ENCODE results near the gene SBSN.
"Not testable (repeated sequence)": the region's sequence is repeated elsewhere in the genome, so short reads cannot be mapped to it uniquely, and the experiment has no call there.

Gene SBSN

DNA sequence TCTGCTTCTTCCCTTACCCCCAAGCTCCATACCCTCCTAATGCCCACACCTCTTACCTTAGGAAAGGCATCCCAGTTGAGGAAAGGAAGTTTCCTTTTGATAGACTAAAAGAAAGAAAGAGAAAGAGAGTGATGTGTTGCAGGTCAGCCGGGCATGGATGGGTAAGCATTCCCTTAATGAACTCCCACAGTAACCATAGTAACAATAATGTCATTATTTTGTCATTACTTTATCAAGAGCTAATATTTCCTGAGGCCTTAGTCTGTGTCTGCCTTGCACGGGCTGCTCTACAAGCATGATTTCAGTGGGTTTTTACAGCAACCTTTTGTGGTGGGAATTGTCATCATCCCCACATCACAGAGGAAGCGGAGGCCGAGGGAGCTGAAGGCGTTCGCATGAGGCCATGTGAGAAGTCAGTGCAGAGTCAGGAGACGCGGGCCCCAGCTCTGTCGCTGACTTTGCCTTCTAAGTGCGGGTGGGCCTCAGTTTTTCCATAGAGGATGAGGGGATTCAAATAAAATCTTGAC, 40.4 kb downstream of the SBSN start:
- DNase-seq (ENCODE audit: insufficient read length, low spot score) (no peak), FAIRE-seq (no peak)
- TF ChIP-seq POLR2A (IDR thresholded peaks at IDR 0.05; ENCODE audit: low read depth, low read length) (no peak), PAX5 (IDR thresholded peaks at IDR 0.05; ENCODE audit: insufficient read depth, low read length, severe bottlenecking) (no peak), SPI1 (IDR thresholded peaks at IDR 0.05; ENCODE audit: low read depth, low read length) (no peak), TAF1 (IDR thresholded peaks at IDR 0.05; ENCODE audit: low read depth, low read length) (no peak), POLR2AphosphoS5 (IDR thresholded peaks at IDR 0.05; ENCODE audit: low read depth, low read length) (no peak), POU2F2 (IDR thresholded peaks at IDR 0.05; ENCODE audit: low read depth, low read length) (no peak)

DNA sequence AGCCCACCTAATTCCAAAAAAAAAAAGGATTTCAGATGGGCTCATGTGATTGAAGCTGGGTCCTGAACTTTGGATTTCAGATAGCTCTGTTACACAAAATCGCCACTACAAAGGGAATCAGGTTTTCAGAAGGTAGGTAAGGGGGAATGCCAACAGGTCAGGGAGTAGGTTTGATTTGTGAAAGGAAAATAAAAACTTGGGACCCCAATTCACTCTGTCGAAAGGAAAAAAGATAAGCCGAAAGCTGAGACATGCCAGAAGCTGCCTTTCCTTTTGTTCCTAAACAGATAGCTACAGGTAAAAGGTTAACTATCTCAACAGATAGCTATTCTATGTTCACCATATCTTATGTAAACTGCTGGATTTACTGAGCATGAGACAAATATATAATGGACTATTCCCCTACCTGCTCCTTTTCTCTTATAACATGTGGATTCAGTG, 41.8 kb downstream of the SBSN start:
- FAIRE-seq, result no peak
- DNase-seq (ENCODE audit: insufficient read length, low spot score), result no peak
- TF ChIP-seq POU2F2 (IDR thresholded peaks at IDR 0.05; ENCODE audit: low read depth, low read length) (no peak), POLR2AphosphoS5 (IDR thresholded peaks at IDR 0.05; ENCODE audit: low read depth, low read length) (no peak), SPI1 (IDR thresholded peaks at IDR 0.05; ENCODE audit: low read depth, low read length) (no peak), TAF1 (IDR thresholded peaks at IDR 0.05; ENCODE audit: low read depth, low read length) (no peak), POLR2A (IDR thresholded peaks at IDR 0.05; ENCODE audit: low read depth, low read length) (no peak), PAX5 (IDR thresholded peaks at IDR 0.05; ENCODE audit: insufficient read depth, low read length, severe bottlenecking) (no peak)

DNA sequence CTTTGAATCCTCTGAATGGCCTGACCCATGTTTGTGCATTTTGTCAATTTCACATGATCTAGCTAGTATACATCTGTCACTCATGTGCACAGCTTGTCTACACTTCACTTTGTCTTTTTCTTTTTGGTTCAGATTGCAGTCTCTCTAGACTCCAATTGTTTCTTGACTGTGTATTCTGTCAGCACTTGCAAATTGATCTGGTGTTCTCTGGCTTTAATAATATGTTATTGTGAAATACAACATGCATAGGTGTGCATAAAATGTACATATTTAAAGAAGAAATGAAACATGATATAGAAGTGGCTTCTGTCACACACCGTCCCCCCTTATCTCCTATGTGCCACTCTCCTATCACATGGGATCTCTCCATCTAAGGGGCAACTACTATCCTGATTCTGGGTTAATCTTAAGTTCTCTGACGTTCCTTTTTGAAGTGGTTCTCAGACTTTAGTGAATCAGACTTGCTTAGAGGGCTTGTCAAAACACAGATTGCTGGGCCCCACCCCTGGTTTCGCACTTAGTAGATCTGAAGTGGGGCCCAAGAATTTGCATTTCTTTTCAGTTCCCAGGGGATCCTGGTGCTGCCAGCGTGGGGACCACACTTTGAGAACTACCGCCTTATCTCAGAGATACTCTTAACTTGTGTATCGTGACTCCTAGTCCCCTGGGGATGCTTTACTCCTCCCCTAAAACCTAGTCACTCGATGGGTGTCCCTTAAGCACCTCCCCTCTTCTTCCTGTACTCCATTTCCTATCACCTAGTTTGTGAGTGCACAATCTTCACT, 43.7 kb downstream of the SBSN start:
- TF ChIP-seq POLR2AphosphoS5 (IDR thresholded peaks at IDR 0.05; ENCODE audit: low read depth, low read length), result no peak
- TF ChIP-seq POU2F2 (IDR thresholded peaks at IDR 0.05; ENCODE audit: low read depth, low read length), result 0 out of 2 replicates have a peak, but pooled peaks have one; percentile 53
- peak; percentile 91 for FAIRE-seq
- DNase-seq (ENCODE audit: insufficient read length, low spot score), result peak; percentile 53

GRCh38 chr19:35483089-35483488, 45.0 kb downstream of the SBSN start:
- no peak for TF ChIP-seq PAX5 (IDR thresholded peaks at IDR 0.05; ENCODE audit: insufficient read depth, low read length, severe bottlenecking)
- FAIRE-seq (no peak), DNase-seq (ENCODE audit: insufficient read length, low spot score) (no peak)

- DNase-seq (ENCODE audit: insufficient read length, low spot score) (no peak), FAIRE-seq (no peak)
- TF ChIP-seq POLR2AphosphoS5 (IDR thresholded peaks at IDR 0.05; ENCODE audit: low read depth, low read length), result no peak
- TF ChIP-seq SPI1 (IDR thresholded peaks at IDR 0.05; ENCODE audit: low read depth, low read length), result no peak
- no peak for TF ChIP-seq TAF1 (IDR thresholded peaks at IDR 0.05; ENCODE audit: low read depth, low read length)
- no peak for TF ChIP-seq POU2F2 (IDR thresholded peaks at IDR 0.05; ENCODE audit: low read depth, low read length)
- no peak for TF ChIP-seq PAX5 (IDR thresholded peaks at IDR 0.05; ENCODE audit: insufficient read depth, low read length, severe bottlenecking)
- TF ChIP-seq POLR2A (IDR thresholded peaks at IDR 0.05; ENCODE audit: low read depth, low read length), result no peak
Measured at GRCh38 chr19:35478794-35479677, 49.1 kb downstream of the SBSN start.

DNA sequence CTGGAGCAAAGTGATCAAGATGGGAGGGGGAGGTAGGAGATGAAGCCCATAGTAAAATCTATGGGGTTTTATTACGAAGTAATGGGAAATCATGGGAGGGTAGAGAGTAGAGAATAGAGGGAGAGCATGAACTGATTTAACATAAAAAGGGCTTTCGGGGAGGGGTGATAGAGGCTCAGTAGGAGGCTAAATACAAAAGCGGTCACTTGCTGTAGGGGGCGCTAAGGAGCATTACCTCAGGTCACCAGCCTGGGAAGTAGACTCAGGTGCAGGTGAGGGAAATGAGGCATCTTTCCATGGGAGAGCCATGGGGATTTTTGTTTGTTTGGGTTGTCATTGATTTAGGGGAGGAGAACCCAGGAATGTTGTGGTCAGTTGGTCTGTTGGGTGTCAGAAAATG, 52.0 kb downstream of the SBSN start:
- no peak for TF ChIP-seq SPI1 (IDR thresholded peaks at IDR 0.05; ENCODE audit: low read depth, low read length)
- no peak for TF ChIP-seq TAF1 (IDR thresholded peaks at IDR 0.05; ENCODE audit: low read depth, low read length)
- TF ChIP-seq POLR2AphosphoS5 (IDR thresholded peaks at IDR 0.05; ENCODE audit: low read depth, low read length), result no peak
- no peak for TF ChIP-seq POLR2A (IDR thresholded peaks at IDR 0.05; ENCODE audit: low read depth, low read length)
- TF ChIP-seq PAX5 (IDR thresholded peaks at IDR 0.05; ENCODE audit: insufficient read depth, low read length, severe bottlenecking), result no peak
- no peak for TF ChIP-seq POU2F2 (IDR thresholded peaks at IDR 0.05; ENCODE audit: low read depth, low read length)
- FAIRE-seq (peak; percentile 51), DNase-seq (ENCODE audit: insufficient read length, low spot score) (no peak)

GRCh38 chr19:35474594-35474993, 53.5 kb downstream of the SBSN start:
- not testable (repeated sequence) for DNase-seq (ENCODE audit: insufficient read length, low spot score); FAIRE-seq

DNA sequence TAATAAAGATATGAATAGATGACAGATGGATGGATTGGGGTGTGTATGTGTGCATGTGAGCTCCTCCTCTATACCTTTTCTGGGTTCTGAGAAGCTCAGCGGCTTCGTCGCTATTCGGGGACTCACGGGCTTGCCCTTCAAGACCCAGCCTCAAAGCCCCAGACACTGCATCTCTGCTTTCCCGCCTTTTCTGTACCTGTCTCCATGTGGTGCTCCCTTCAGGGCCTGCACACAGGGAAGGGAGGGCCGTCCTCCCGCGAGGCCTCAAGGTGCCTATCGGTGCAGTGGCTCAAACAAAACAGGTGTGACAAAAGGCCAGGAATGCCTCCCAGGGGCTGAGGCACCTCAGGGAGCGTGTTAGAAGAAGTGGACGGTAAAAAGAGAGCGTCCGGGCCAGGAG, 54.0 kb downstream of the SBSN start:
- no peak for FAIRE-seq
- DNase-seq (ENCODE audit: insufficient read length, low spot score), result no peak
- TF ChIP-seq TAF1 (IDR thresholded peaks at IDR 0.05; ENCODE audit: low read depth, low read length), result no peak
- no peak for TF ChIP-seq POU2F2 (IDR thresholded peaks at IDR 0.05; ENCODE audit: low read depth, low read length)
- TF ChIP-seq SPI1 (IDR thresholded peaks at IDR 0.05; ENCODE audit: low read depth, low read length), result no peak
- no peak for TF ChIP-seq PAX5 (IDR thresholded peaks at IDR 0.05; ENCODE audit: insufficient read depth, low read length, severe bottlenecking)
- no peak for TF ChIP-seq POLR2AphosphoS5 (IDR thresholded peaks at IDR 0.05; ENCODE audit: low read depth, low read length)
- no peak for TF ChIP-seq POLR2A (IDR thresholded peaks at IDR 0.05; ENCODE audit: low read depth, low read length)
